Uterus (tissue), 4 donors: ENCODE results near the gene RAPGEF2. TPM values are rescaled to one million over a fixed set of nuclear protein-coding genes. Genes with fewer than 3 reads are reported as not detected.

Experiments
- DNase-seq, 2 donors: peaks; one replicate each; pipeline ENCODE4 v3.0.0-alpha.2; 2019 to 2020
- H3K27ac ChIP-seq, 2 donors: fragments of 200-600 bp; sonication (generic); 1 replicate in 1 of 2; 2 replicates in 1 of 2; pipeline ENCODE4 v1.5.1; 2016 to 2018
- H3K27me3 ChIP-seq, 2 donors: fragments of 200-600 bp; sonication (generic); one replicate each; pipeline ENCODE4 v1.5.1; 2018 to 2019; ENCODE audit warnings: control low read depth in 1 of 2
- H3K36me3 ChIP-seq, 2 donors: fragments of 200-600 bp; sonication (generic); one replicate each; pipeline ENCODE4 v1.5.1; 2019; ENCODE audit warnings: control low read depth in 1 of 2
- H3K4me1 ChIP-seq, 2 donors: fragments of 200-600 bp; sonication (generic); one replicate each; pipeline ENCODE4 v1.5.1; 2018 to 2019; ENCODE audit warnings: control low read depth in 1 of 2
- H3K4me3 ChIP-seq, 2 donors: fragments of 200-600 bp; sonication (generic); 1 replicate in 1 of 2; 2 replicates in 1 of 2; pipeline ENCODE4 v1.5.1; 2018 to 2019; ENCODE audit warnings: mild to moderate bottlenecking in 1 of 2
- H3K9me3 ChIP-seq, 2 donors: fragments of 200-600 bp; sonication (generic); one replicate each; pipeline ENCODE4 v1.5.1; 2019; ENCODE audit warnings: control low read depth in 1 of 2
- CTCF ChIP-seq, 4 experiments: fragments of 200-600 bp in 2 of 4; fragments of 450-650 bp in 2 of 4; sonication (generic) in 2 of 4; IDR thresholded peaks; one replicate each; pipeline ENCODE4 v1.5.1; 2016 to 2019; ENCODE audit warnings: antibody characterized with exemption in 4 of 4, mild to moderate bottlenecking in 2 of 4, moderate library complexity in 1 of 4
- POLR2A ChIP-seq, 2 donors: fragments of 450-650 bp; IDR thresholded peaks; one replicate each; pipeline ENCODE4 v1.6.1; 2016; ENCODE audit warnings: antibody characterized with exemption in 2 of 2, mild to moderate bottlenecking in 1 of 2, moderate library complexity in 1 of 2
- intact Hi-C: fragments of 100-400 bp; cut with DNase I; formaldehyde crosslinking; loops from one replicate; pipeline ENCODE4 v1.15.1; 2023; ENCODE audit warnings: low total_unique reads
- total RNA-seq, 4 donors: library from RNA; depleted of rRNA in 3 of 4; stranded (reverse); fragments of >200 nt in 3 of 4; gene quantifications; one replicate each; pipeline versions ENCODE4 v1.1.0 to v1.2.4, GENCODE V29; 2014 to 2023
- donor health status: DM: yes; HTN: yes; CAD: no.

Gene RAPGEF2
- total RNA-seq, 4 donors from 2014 or later: 27.9 to 61.4 (median 40.5) TPM

- no peaks in the 10 kb centered on the region for H3K27me3 ChIP-seq
- no peaks in the 10 kb centered on the region for H3K4me1 ChIP-seq
- H3K4me3 ChIP-seq: no peak overlapping the region
- H3K9me3 ChIP-seq: no peaks in the 10 kb centered on the region
- intact Hi-C loops: no loop called here
- no peak for TF ChIP-seq CTCF (IDR thresholded peaks at IDR 0.05)
- DNase-seq: no peak
- H3K27ac ChIP-seq: no peak overlapping the region
- no peaks in the 10 kb centered on the region for H3K36me3 ChIP-seq
These were observed 231.6 kb downstream of the RAPGEF2 start for GRCh38 chr4:159334461-159334860.

GRCh38 chr4:159337041-159337440, 234.2 kb downstream of the RAPGEF2 start:
- H3K27me3 ChIP-seq: no peaks in the 10 kb centered on the region
- TF ChIP-seq CTCF (IDR thresholded peaks at IDR 0.05) (no peak), POLR2A (IDR thresholded peaks at IDR 0.05) (no peak)
- no peaks in the 10 kb centered on the region for H3K9me3 ChIP-seq
- no peak overlapping the region for H3K4me3 ChIP-seq
- H3K36me3 ChIP-seq: no peaks in the 10 kb centered on the region
- no peak overlapping the region for H3K27ac ChIP-seq
- H3K4me1 ChIP-seq: no peaks in the 10 kb centered on the region
- no peak for DNase-seq
- intact Hi-C loops: no loop called here

GRCh38 chr4:159341522-159341921, 238.6 kb downstream of the RAPGEF2 start:
- H3K27ac ChIP-seq: no peak overlapping the region
- H3K4me1 ChIP-seq: no peaks in the 10 kb centered on the region
- intact Hi-C loops: no loop called here
- H3K9me3 ChIP-seq: no peaks in the 10 kb centered on the region
- no peak overlapping the region for H3K4me3 ChIP-seq
- H3K36me3 ChIP-seq: no peaks in the 10 kb centered on the region
- DNase-seq: no peak
- TF ChIP-seq CTCF (IDR thresholded peaks at IDR 0.05): no peak
- no peak for TF ChIP-seq POLR2A (IDR thresholded peaks at IDR 0.05)
- no peaks in the 10 kb centered on the region for H3K27me3 ChIP-seq

GRCh38 chr4:159342374-159342773, 239.5 kb downstream of the RAPGEF2 start:
- no peak for DNase-seq
- H3K4me3 ChIP-seq: no peak overlapping the region
- intact Hi-C loops: no loop called here
- TF ChIP-seq POLR2A (IDR thresholded peaks at IDR 0.05) (no peak), CTCF (IDR thresholded peaks at IDR 0.05) (no peak)
- no peaks in the 10 kb centered on the region for H3K27me3 ChIP-seq
- H3K27ac ChIP-seq: no peak overlapping the region
- H3K9me3 ChIP-seq: no peaks in the 10 kb centered on the region
- H3K4me1 ChIP-seq: no peaks in the 10 kb centered on the region
- H3K36me3 ChIP-seq: no peaks in the 10 kb centered on the region

GRCh38 chr4:159343116-159343515, 240.2 kb downstream of the RAPGEF2 start:
- no peak for DNase-seq
- TF ChIP-seq POLR2A (IDR thresholded peaks at IDR 0.05) (no peak), CTCF (IDR thresholded peaks at IDR 0.05) (no peak)
- no peak overlapping the region for H3K27ac ChIP-seq
- H3K36me3 ChIP-seq: no peaks in the 10 kb centered on the region
- H3K4me1 ChIP-seq: no peaks in the 10 kb centered on the region
- H3K4me3 ChIP-seq: no peak overlapping the region
- intact Hi-C loops: no loop called here
- no peaks in the 10 kb centered on the region for H3K27me3 ChIP-seq
- no peaks in the 10 kb centered on the region for H3K9me3 ChIP-seq
